Activated CD4-positive, alpha-beta memory T cell treated with anti-CD3 and anti-CD28 coated beads for 36 hours (primary cell): Measurements from ENCODE around the gene RASA3. TPM values are rescaled to one million over a fixed set of nuclear protein-coding genes. Genes with fewer than 3 reads are reported as not detected.
A peak's percentile ranks its signal among the peaks of the same experiment; 100 is the strongest.

Experiments
- CTCF ChIA-PET: fragments of 350-600 bp; sonication (Branson Sonifier 250); formaldehyde crosslinking; loops from one replicate; lab custom pipeline; 2021; ENCODE audit warnings: antibody characterized with exemption, inconsistent platforms; lab: Charles Lee
- POLR2A ChIA-PET: fragments of 350-600 bp; sonication (Branson Sonifier 250); formaldehyde crosslinking; loops from one replicate; lab custom pipeline; 2021; ENCODE audit warnings: antibody characterized with exemption; lab: Charles Lee
- DNase-seq: peaks from one replicate; pipeline ENCODE4 v3.0.0-alpha.2; 2020
- H3K27ac Mint-ChIP-seq: one replicate; pipeline ENCODE4 v1.8.0; 2021; ENCODE audit warnings: mixed read lengths
- H3K27me3 Mint-ChIP-seq: one replicate; pipeline ENCODE4 v1.8.0; 2021; ENCODE audit warnings: mixed read lengths
- H3K36me3 Mint-ChIP-seq: one replicate; pipeline ENCODE4 v1.8.0; 2021; ENCODE audit warnings: mixed read lengths
- H3K4me1 Mint-ChIP-seq: one replicate; pipeline ENCODE4 v1.8.0; 2021; ENCODE audit warnings: low read depth, mixed read lengths
- H3K4me3 Mint-ChIP-seq: one replicate; pipeline ENCODE4 v1.8.0; 2021; ENCODE audit warnings: mild to moderate bottlenecking, mixed read lengths
- H3K9me3 Mint-ChIP-seq: one replicate; pipeline ENCODE4 v1.8.0; 2021; ENCODE audit warnings: mixed read lengths
- intact Hi-C: fragments of 100-400 bp; cut with micrococcal nuclease; formaldehyde crosslinking; loops from one replicate; pipeline ENCODE4 v1.15.1; 2023
- total RNA-seq, 2 experiments: library from RNA; stranded (reverse); gene quantifications; one replicate each; pipeline ENCODE4 v1.2.3, GENCODE V29; 2021

RASA3 gene
- total RNA-seq, 2 experiments from 2014 or later = 45.9 to 49.3 TPM

DNA sequence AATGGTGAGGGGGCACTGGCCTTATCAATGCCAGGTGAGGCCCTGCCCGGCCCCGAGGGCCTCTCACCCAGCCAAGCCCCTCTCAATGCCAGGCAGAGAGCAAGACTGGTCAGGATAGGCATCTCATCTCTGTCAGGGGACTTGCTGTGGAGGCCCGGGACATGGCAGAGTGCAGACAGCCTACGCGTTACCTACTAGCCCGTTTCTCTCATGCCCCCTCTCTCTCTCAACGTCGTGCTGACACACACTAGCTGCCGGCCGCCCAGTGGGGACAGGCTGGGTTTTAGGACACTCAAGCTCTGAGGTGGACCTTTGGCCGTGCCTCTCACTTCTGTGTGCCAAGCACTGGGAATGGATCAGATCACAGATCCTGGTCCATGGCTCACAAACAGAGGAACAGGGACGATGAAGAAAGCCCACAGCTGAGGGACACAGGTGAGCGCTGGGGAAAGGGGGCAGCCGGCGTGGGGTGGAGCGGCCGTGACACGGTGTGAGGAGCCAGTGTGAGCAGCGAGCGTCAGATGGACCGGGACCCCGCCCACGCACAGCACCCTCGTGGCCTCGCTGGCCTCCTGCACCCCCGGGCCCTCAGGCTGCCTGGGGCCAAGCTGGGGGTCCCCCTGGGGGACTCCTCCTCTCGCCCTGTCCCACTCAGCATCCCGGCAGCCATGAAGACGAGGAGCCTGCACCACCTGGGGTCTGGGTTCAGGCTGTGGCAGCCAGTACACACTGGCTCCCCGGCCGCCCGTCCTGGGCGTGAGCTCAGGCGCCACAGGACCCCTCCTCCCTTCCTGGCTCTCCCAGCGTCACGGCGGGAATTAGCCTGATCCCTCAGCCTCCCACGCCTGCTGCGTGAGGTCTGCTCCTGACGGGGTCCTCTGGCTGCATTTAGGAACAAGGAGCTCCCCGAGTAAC, 81.6 kb downstream of the RASA3 start:
- peaks cover 60% of the 10 kb centered on the region for H3K4me1 Mint-ChIP-seq
- DNase-seq = no peak
- ChIA-PET CTCF (no interaction called here), POLR2A (interaction anchor here (0.7 kb wide), 1 partner anchor 17 kb away, joined by 3 read pairs; no protein-coding TSS in a partner anchor)
- intact Hi-C loops = no loop called here
- no peak overlapping the region for H3K4me3 Mint-ChIP-seq
- no peaks in the 10 kb centered on the region for H3K27me3 Mint-ChIP-seq
- peak overlapping the region; percentile 39 for H3K27ac Mint-ChIP-seq
- peaks cover 25% of the 10 kb centered on the region for H3K36me3 Mint-ChIP-seq
- no peaks in the 10 kb centered on the region for H3K9me3 Mint-ChIP-seq

- CTCF ChIA-PET = interaction anchor here (0.7 to 1.0 kb wide), 2 partner anchors 164 to 178 kb away, joined by 3 read pairs; no protein-coding TSS in a partner anchor
- no peaks in the 10 kb centered on the region for H3K9me3 Mint-ChIP-seq
- intact Hi-C loops = loop anchor here (1.0 kb wide), 1 partner anchor 16 kb away; no protein-coding TSS in a partner anchor
- H3K27ac Mint-ChIP-seq = peak overlapping the region; percentile 66
- H3K4me3 Mint-ChIP-seq = no peak overlapping the region
- H3K36me3 Mint-ChIP-seq = peaks cover 20% of the 10 kb centered on the region
- POLR2A ChIA-PET = interaction anchor here (1.1 to 1.7 kb wide), 3 partner anchors 16 to 77 kb away, joined by 3 to 13 read pairs (median 3); no protein-coding TSS in a partner anchor
- peaks cover 68% of the 10 kb centered on the region for H3K4me1 Mint-ChIP-seq
- no peak for DNase-seq
- H3K27me3 Mint-ChIP-seq = no peaks in the 10 kb centered on the region
Measured at GRCh38 chr13:114049626-114050101, 82.8 kb downstream of the RASA3 start.

DNA sequence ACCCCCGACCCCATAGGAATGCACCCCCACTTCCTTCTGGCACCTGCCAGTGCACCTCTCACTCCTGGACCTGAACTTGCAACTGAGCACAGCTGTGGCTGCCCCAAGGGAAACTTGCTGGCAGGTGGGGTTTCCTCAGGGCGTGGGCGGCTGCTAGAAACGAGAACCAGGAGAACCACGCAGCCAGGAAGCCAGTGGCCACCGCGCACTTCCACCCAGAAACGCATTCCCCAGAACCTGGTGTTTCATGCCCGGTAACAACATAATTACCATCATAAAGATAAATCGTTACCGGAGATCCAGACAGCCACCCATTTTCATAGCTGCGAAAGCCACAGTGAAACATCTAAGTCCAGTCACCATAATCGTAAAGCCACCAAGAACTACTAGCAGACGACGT, 83.4 kb downstream of the RASA3 start:
- H3K27me3 Mint-ChIP-seq = no peaks in the 10 kb centered on the region
- ChIA-PET CTCF (interaction anchor here (0.7 to 1.0 kb wide), 2 partner anchors 164 to 178 kb away, joined by 3 read pairs; no protein-coding TSS in a partner anchor), POLR2A (interaction anchor here (1.1 to 1.7 kb wide), 3 partner anchors 16 to 78 kb away, joined by 3 to 13 read pairs (median 3); no protein-coding TSS in a partner anchor)
- H3K4me1 Mint-ChIP-seq = peaks cover 65% of the 10 kb centered on the region
- H3K4me3 Mint-ChIP-seq = peak overlapping the region; percentile 27
- H3K27ac Mint-ChIP-seq = peak overlapping the region; percentile 66
- peaks cover 17% of the 10 kb centered on the region for H3K36me3 Mint-ChIP-seq
- DNase-seq = peak; percentile 84
- peaks cover 2% of the 10 kb centered on the region for H3K9me3 Mint-ChIP-seq
- intact Hi-C loops = loop anchor here (1.0 kb wide), 1 partner anchor 16 kb away; no protein-coding TSS in a partner anchor

DNA sequence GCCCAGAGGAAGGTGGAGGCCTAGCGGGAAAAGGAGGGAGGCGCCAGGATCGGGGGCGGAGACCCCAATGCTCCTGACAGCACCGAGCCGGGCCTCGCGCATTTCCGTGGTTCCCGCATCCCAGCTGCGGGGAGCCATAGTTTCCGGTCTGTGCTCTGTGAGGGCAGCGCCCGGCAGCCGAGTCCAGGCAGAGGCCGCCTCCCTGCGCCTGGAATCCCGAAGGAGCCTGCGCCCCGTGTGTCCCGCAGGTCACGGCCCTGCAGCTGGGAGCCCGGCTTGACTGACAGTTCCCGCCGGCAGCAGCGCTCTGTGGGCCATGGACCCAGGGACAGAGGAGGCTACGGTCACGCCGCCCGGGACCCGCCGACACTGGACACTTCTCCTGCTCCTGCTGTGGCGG, 84.0 kb downstream of the RASA3 start:
- Mint-ChIP-seq H3K36me3 (peaks cover 18% of the 10 kb centered on the region), H3K9me3 (peaks cover 2% of the 10 kb centered on the region), H3K4me3 (peak overlapping the region; percentile 27), H3K27me3 (no peaks in the 10 kb centered on the region), H3K4me1 (peaks cover 63% of the 10 kb centered on the region), H3K27ac (no peak overlapping the region)
- intact Hi-C loops = no loop called here
- ChIA-PET POLR2A (interaction anchor here (1.4 to 1.7 kb wide), 2 partner anchors 19 to 78 kb away, joined by 3 to 13 read pairs; no protein-coding TSS in a partner anchor), CTCF (no interaction called here)
- no peak for DNase-seq

DNA sequence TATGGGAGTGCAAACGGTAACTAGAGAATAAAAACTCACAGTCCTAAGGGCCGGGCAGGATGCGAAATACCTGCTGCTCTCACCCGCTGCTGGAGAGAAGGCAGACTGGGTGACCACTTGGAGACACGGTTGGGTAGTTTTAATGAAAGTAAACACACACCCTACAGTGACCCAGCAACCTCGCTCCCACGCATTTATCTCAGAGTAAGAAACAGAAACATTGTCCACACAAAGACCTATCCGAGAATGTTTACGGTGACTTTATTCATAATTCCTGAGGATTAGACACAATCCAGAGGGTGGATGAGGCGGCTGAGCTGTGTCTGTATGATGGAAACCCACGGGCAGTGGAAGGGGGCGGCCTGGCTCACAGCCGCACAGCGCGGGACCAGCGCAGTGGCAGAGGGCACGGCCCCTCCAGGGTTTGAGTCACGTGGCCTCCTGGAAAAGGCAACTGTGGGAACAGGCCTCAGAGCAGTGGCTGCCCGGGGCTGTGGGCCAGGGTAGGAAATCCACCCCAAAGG, 85.0 kb downstream of the RASA3 start:
- ChIA-PET CTCF (no interaction called here), POLR2A (no interaction called here)
- no peak for DNase-seq
- peaks cover 65% of the 10 kb centered on the region for H3K4me1 Mint-ChIP-seq
- H3K27me3 Mint-ChIP-seq = no peaks in the 10 kb centered on the region
- intact Hi-C loops = no loop called here
- peaks cover 27% of the 10 kb centered on the region for H3K36me3 Mint-ChIP-seq
- peaks cover 2% of the 10 kb centered on the region for H3K9me3 Mint-ChIP-seq
- peak overlapping the region; percentile 49 for H3K27ac Mint-ChIP-seq
- H3K4me3 Mint-ChIP-seq = no peak overlapping the region

- POLR2A ChIA-PET = no interaction called here
- H3K36me3 Mint-ChIP-seq = peaks cover 33% of the 10 kb centered on the region
- DNase-seq = no peak
- intact Hi-C loops = no loop called here
- H3K27ac Mint-ChIP-seq = no peak overlapping the region
- H3K9me3 Mint-ChIP-seq = peaks cover 2% of the 10 kb centered on the region
- CTCF ChIA-PET = no interaction called here
- H3K4me1 Mint-ChIP-seq = peaks cover 64% of the 10 kb centered on the region
- no peak overlapping the region for H3K4me3 Mint-ChIP-seq
- no peaks in the 10 kb centered on the region for H3K27me3 Mint-ChIP-seq
Measured at GRCh38 chr13:114046431-114046975, 85.9 kb downstream of the RASA3 start.

DNA sequence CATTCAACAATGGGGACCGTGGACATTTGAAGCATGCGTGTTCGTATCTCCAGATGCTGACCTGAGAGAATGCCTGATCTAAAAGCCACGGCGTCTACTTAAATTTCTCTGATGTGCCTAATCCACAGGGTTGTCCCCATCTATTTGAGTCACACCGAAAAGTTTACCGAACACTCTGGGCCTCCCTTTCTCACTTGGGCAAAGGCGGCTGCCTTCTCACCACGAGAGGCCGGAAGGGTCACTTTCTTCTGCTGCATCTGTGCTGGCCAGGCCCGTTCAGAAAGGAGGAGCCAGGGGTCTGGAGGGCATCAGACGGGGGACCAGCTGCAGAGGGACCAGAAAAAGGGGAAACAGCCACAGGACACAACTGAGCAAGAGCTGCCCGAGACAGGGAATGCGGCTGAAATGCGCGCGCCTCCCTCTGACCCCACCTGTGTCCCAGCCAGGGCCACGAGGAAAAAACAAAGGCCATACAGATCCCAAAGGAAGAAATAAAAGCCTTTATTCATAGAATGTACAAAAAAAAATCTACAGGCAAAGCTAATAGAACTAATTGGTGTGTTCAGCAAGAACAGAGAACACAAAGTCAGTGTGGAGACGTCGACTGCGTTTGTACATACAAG, 87.2 kb downstream of the RASA3 start:
- no peak for DNase-seq
- POLR2A ChIA-PET = no interaction called here
- no peak overlapping the region for H3K4me3 Mint-ChIP-seq
- peaks cover 59% of the 10 kb centered on the region for H3K4me1 Mint-ChIP-seq
- H3K36me3 Mint-ChIP-seq = peaks cover 36% of the 10 kb centered on the region
- CTCF ChIA-PET = no interaction called here
- H3K27me3 Mint-ChIP-seq = no peaks in the 10 kb centered on the region
- peaks cover 2% of the 10 kb centered on the region for H3K9me3 Mint-ChIP-seq
- intact Hi-C loops = no loop called here
- H3K27ac Mint-ChIP-seq = peak overlapping the region; percentile 51

DNA sequence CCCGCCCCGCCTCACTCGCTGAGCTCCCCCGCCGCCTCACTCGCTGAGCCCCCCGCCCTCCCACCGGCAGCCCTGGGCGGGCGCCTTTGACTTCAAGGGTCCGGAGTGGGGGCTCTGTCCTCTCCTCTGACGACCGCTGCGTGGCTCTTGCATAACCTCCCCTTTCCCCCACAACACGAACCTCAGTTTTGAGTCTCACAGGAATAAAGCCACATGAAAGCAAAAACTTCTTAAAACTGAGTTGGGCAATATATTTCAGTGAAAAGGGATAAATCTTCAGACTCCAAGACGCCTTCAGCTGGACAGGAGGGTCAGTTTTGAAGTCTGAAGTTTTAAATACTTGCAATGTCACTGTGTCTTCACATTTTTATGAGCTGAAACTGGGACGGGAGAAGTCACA, 87.9 kb downstream of the RASA3 start:
- Mint-ChIP-seq H3K27ac (peak overlapping the region; percentile 51), H3K4me1 (peaks cover 56% of the 10 kb centered on the region), H3K27me3 (no peaks in the 10 kb centered on the region)

DNA sequence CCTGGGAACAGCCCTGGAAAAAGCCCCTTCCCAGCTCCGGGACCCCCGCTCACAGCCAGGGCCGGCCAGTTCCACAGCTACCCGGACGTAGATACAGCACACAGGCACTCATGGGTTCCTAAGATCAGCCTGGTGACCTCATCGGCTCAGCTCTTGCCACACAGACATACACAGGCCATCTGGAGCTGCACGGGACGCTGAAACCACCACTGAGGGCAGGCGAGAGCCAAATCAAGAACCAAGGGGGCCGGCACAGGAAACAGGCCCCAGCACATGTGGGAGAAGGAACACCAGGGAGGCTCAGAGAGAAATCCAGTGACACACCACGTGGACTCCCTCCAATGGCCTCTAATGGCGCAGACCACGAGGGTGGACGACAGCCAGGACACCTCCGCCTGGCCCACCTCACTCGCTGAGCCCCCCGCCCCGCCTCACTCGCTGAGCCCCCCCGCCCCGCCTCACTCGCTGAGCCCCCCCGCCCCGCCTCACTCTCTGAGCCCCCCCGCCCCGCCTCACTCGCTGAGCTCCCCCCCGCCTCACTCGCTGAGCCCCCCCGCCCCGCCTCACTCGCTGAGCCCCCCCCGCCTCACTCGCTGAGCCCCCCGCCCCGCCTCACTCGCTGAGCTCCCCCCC, 88.9 kb downstream of the RASA3 start:
- ChIA-PET CTCF (no interaction called here), POLR2A (no interaction called here)
- peaks cover 2% of the 10 kb centered on the region for H3K9me3 Mint-ChIP-seq
- H3K27me3 Mint-ChIP-seq = no peaks in the 10 kb centered on the region
- DNase-seq = peak; percentile 42
- no peak overlapping the region for H3K27ac Mint-ChIP-seq
- H3K36me3 Mint-ChIP-seq = peaks cover 36% of the 10 kb centered on the region
- H3K4me1 Mint-ChIP-seq = peaks cover 48% of the 10 kb centered on the region
- intact Hi-C loops = no loop called here
- no peak overlapping the region for H3K4me3 Mint-ChIP-seq

More for the DNA sequence above, 87.9 kb downstream of the RASA3 start:
- ChIA-PET CTCF (no interaction called here), POLR2A (no interaction called here)
- H3K4me3 Mint-ChIP-seq = no peak overlapping the region
- peaks cover 36% of the 10 kb centered on the region for H3K36me3 Mint-ChIP-seq
- intact Hi-C loops = no loop called here
- DNase-seq = no peak
- peaks cover 2% of the 10 kb centered on the region for H3K9me3 Mint-ChIP-seq

DNA sequence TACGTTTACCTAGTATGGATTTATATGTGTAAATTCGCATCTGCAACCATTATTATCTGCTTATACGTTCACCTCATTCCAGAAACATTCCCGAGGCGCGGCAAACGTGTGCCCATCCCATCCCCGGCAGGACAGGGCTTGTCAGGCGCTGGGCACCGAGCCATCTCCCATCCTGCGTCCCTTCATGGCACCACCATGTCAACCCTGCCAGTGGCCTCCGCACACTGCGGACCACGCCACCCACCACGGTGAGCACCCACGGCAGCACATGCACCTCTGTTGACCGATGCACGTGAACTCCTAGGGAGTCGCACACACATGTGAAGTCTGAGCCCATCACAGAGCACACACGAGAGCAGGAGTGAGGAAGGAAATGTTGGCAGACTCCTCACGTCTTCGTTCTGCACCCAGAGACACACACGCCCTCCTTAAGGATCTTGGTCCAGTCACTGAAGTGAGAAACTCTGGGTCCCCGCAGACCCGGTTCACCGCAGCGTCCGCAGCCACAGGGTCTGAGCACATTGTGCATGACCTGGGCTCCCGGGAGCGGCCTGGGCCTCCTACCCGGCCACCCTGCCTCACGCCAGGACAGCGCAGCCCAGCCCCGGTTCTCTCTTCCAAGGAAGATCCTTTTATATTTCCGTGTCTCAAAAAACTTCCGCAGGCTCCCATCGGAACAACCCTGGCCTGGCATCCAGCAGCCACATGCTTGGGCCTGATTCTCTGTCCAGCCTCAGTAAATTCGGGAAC, 90.2 kb downstream of the RASA3 start:
- intact Hi-C loops = no loop called here
- Mint-ChIP-seq H3K36me3 (peaks cover 38% of the 10 kb centered on the region), H3K4me1 (peaks cover 46% of the 10 kb centered on the region), H3K4me3 (peak overlapping the region; percentile 8), H3K9me3 (peaks cover 2% of the 10 kb centered on the region), H3K27me3 (no peaks in the 10 kb centered on the region), H3K27ac (no peak overlapping the region)
- ChIA-PET CTCF (no interaction called here), POLR2A (no interaction called here)
- no peak for DNase-seq

DNA sequence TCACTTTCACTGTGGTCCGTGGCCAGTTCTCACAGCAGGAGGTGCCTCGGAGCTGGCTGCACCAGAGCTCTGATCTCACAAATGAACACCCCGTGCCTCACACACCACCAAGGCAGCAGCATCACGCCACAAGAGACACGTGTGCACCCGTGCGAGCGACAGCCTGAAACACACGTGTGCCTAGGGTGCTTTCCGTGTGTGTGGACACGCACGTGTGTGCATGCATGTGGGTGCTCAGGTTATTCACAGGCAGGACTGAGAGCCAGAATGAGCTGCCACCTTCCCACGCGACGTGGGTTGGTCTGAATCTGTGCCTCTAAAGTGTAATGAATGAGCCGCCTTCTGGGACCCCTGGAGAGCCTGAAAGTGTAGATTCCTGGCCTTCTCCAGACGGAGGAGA, 90.9 kb downstream of the RASA3 start:
- ChIA-PET POLR2A (no interaction called here), CTCF (no interaction called here)
- peaks cover 42% of the 10 kb centered on the region for H3K4me1 Mint-ChIP-seq
- no peak for DNase-seq
- no peak overlapping the region for H3K4me3 Mint-ChIP-seq
- H3K9me3 Mint-ChIP-seq = peaks cover 2% of the 10 kb centered on the region
- no peaks in the 10 kb centered on the region for H3K27me3 Mint-ChIP-seq
- H3K36me3 Mint-ChIP-seq = peaks cover 36% of the 10 kb centered on the region
- intact Hi-C loops = no loop called here
- no peak overlapping the region for H3K27ac Mint-ChIP-seq
